Measurements from ENCODE around the gene ZNF124. TPM values are rescaled to one million over a fixed set of nuclear protein-coding genes. Genes with fewer than 3 reads are reported as not detected.

ZNF124 gene
- total and polyA plus RNA-seq, 2 of the 13 experiments (the other 11 are each of a cell fraction or from before 2014, with no cell fraction given): 9.7 to 134 TPM

- 0 out of 2 replicates have a peak, but pooled peaks have one; percentile 19 for TF ChIP-seq ZBED4 (CRISPR knock-in tag; IDR thresholded peaks at IDR 0.05; ENCODE audit: borderline replicate concordance)
- no peak; the same call in 1 of the 2 replicates for TF ChIP-seq TOPORS (CRISPR knock-in tag; IDR thresholded peaks at IDR 0.05)
- peak; percentile 68 for TF ChIP-seq ATF7-NPFF (CRISPR knock-in tag; IDR thresholded peaks at IDR 0.05; ENCODE audit: low read depth)
- peak; percentile 58 for TF ChIP-seq AGO2 (optimal IDR thresholded peaks at IDR 0.05; ENCODE audit: low read depth, low read length)
- TF ChIP-seq SMAD3 (CRISPR knock-in tag; IDR thresholded peaks at IDR 0.05): no peak
- peak; percentile 65; the same call in 1 of the 2 replicates for TF ChIP-seq MXD1 (CRISPR knock-in tag; IDR thresholded peaks at IDR 0.05)
- peak; percentile 58 for TF ChIP-seq NR2C2 (CRISPR knock-in tag; IDR thresholded peaks at IDR 0.05; ENCODE audit: borderline replicate concordance)
- peak; percentile 74 for TF ChIP-seq RBFOX2 (IDR thresholded peaks at IDR 0.05; ENCODE audit: low read depth, low read length)
- no peak for TF ChIP-seq TCF12 (IDR thresholded peaks at IDR 0.05)
- 0 out of 2 replicates have a peak, but pooled peaks have one; percentile 21 for TF ChIP-seq TCF12 (CRISPR knock-in tag; IDR thresholded peaks at IDR 0.05)
- TF ChIP-seq HNRNPUL1 (IDR thresholded peaks at IDR 0.05; ENCODE audit: low read depth, low read length): no peak
- TF ChIP-seq HNF4G (IDR thresholded peaks at IDR 0.05; ENCODE audit: borderline replicate concordance, low read depth, low read length): no peak
- no peak for TF ChIP-seq HNF4G (CRISPR knock-in tag; IDR thresholded peaks at IDR 0.05; ENCODE audit: borderline replicate concordance, low read depth)
- TF ChIP-seq ZNF672 (CRISPR knock-in tag; IDR thresholded peaks at IDR 0.05): no peak
- TF ChIP-seq MXD4 (CRISPR knock-in tag; IDR thresholded peaks at IDR 0.05): peak; percentile 65; the same call in 1 of the 2 replicates
- TF ChIP-seq ZNF788 (CRISPR knock-in tag; IDR thresholded peaks at IDR 0.05; ENCODE audit: borderline replicate concordance): peak; percentile 30; the same call in 1 of the 2 replicates
- TF ChIP-seq ZFP62 (CRISPR knock-in tag; IDR thresholded peaks at IDR 0.05): no peak
- peak; percentile 86 for TF ChIP-seq PHF8 (CRISPR knock-in tag; IDR thresholded peaks at IDR 0.05)
- peak; percentile 69 for TF ChIP-seq TFDP1 (CRISPR knock-in tag; IDR thresholded peaks at IDR 0.05; ENCODE audit: borderline replicate concordance)
- no peak for TF ChIP-seq ZNF781 (CRISPR knock-in tag; IDR thresholded peaks at IDR 0.05; ENCODE audit: borderline replicate concordance, not compliant biosample characterization)
- peak; percentile 16 for TF ChIP-seq YY1 (IDR thresholded peaks at IDR 0.05; ENCODE audit: insufficient read depth, insufficient replicate concordance, low read depth, low read length)
- TF ChIP-seq ZNF747 (CRISPR knock-in tag; IDR thresholded peaks at IDR 0.05; ENCODE audit: borderline replicate concordance): no peak
- TF ChIP-seq ZNF280B (CRISPR knock-in tag; IDR thresholded peaks at IDR 0.05; ENCODE audit: borderline replicate concordance): peak; percentile 49; the same call in 1 of the 2 replicates
These were observed 38.7 kb upstream of the ZNF124 start (continued) for GRCh38 chr1:247210376-247211117.

Data from HepG2 (cell line).